Breast epithelium (tissue), 3 donors: Measurements from ENCODE around the gene ZNF223.

Experiments used
- CTCF ChIP-seq, 3 donors: fragments of 450-650 bp; IDR thresholded peaks; one replicate each; pipeline ENCODE4 v1.5.1; 2016 to 2017; ENCODE audit warnings: antibody characterized with exemption in 3 of 3, mild to moderate bottlenecking in 3 of 3, moderate library complexity in 3 of 3
- POLR2A ChIP-seq: fragments of 450-650 bp; IDR thresholded peaks from one replicate; pipeline ENCODE4 v1.6.1; 2016; ENCODE audit warnings: antibody characterized with exemption, mild to moderate bottlenecking, moderate library complexity
- POLR2AphosphoS5 ChIP-seq, 3 donors: sonication (generic); formaldehyde crosslinking; IDR thresholded peaks; one replicate each; pipeline ENCODE4 v1.6.1; 2017; ENCODE audit warnings: antibody characterized with exemption in 3 of 3

- no peak for TF ChIP-seq CTCF (IDR thresholded peaks at IDR 0.05)
- TF ChIP-seq POLR2A: no peak
- TF ChIP-seq POLR2AphosphoS5 (IDR thresholded peaks at IDR 0.05): no peak
Observed at GRCh38 chr19:44109458-44109857, 57.6 kb downstream of the ZNF223 start.
